SW 1271 (cell line): Measurements from ENCODE around the gene SLC44A3.
"Not testable (repeated sequence)": the region's sequence is repeated elsewhere in the genome, so short reads cannot be mapped to it uniquely, and the experiment has no call there.

Experiments
- DNase-seq, 2 experiments: peaks; one replicate each; lab custom pipeline; 2025; lab: John Stamatoyannopoulos, UW

SLC44A3 gene

GRCh38 chr1:94836891-94837290 lies 16.7 kb downstream of the SLC44A3 start:
- no peak for DNase-seq

- not testable (repeated sequence) for DNase-seq
Measured at GRCh38 chr1:94840381-94840780, 20.2 kb downstream of the SLC44A3 start.

- DNase-seq = no peak
Measured at GRCh38 chr1:94840808-94841207, 20.7 kb downstream of the SLC44A3 start.

GRCh38 chr1:94843430-94843829 lies 23.3 kb downstream of the SLC44A3 start:
- DNase-seq = no peak

GRCh38 chr1:94843846-94844245 lies 23.7 kb downstream of the SLC44A3 start:
- DNase-seq = no peak

GRCh38 chr1:94846308-94846707 lies 26.2 kb downstream of the SLC44A3 start:
- DNase-seq = no peak

GRCh38 chr1:94851571-94851970 lies 31.4 kb downstream of the SLC44A3 start:
- DNase-seq = no peak

GRCh38 chr1:94852788-94853187 lies 32.6 kb downstream of the SLC44A3 start:
- no peak for DNase-seq

GRCh38 chr1:94854458-94855306 lies 34.5 kb downstream of the SLC44A3 start:
- peak; percentile 40 to 79 for DNase-seq

GRCh38 chr1:94855307-94855700 lies 35.1 kb downstream of the SLC44A3 start:
- DNase-seq = no peak

- no peak for DNase-seq
Measured at GRCh38 chr1:94856004-94856403, 35.8 kb downstream of the SLC44A3 start.

GRCh38 chr1:94856868-94857267 lies 36.7 kb downstream of the SLC44A3 start:
- no peak for DNase-seq

- no peak for DNase-seq
Measured at GRCh38 chr1:94858276-94858675, 38.1 kb downstream of the SLC44A3 start.

- DNase-seq = no peak
Measured at GRCh38 chr1:94859174-94859573, 39.0 kb downstream of the SLC44A3 start.

- DNase-seq = no peak
Measured at GRCh38 chr1:94862718-94863117, 42.6 kb downstream of the SLC44A3 start.

- DNase-seq = peak in 1 of 2 experiments; percentile 19
Measured at GRCh38 chr1:94863297-94863911, 43.2 kb downstream of the SLC44A3 start.

GRCh38 chr1:94863919-94864318 lies 43.8 kb downstream of the SLC44A3 start:
- peak; percentile 24 to 70 for DNase-seq

- no peak for DNase-seq
Measured at GRCh38 chr1:94864821-94865220, 44.7 kb downstream of the SLC44A3 start.

GRCh38 chr1:94865360-94865759 lies 45.2 kb downstream of the SLC44A3 start:
- no peak for DNase-seq

- DNase-seq = no peak
Measured at GRCh38 chr1:94866164-94866807, 46.1 kb downstream of the SLC44A3 start.

GRCh38 chr1:94871031-94871430 lies 50.9 kb downstream of the SLC44A3 start:
- no peak for DNase-seq

GRCh38 chr1:94872771-94873495 lies 52.8 kb downstream of the SLC44A3 start:
- no peak for DNase-seq
